Measurements from ENCODE around the gene LTBP1. TPM values are rescaled to one million over a fixed set of nuclear protein-coding genes. Genes with fewer than 3 reads are reported as not detected.

Gene LTBP1
- total RNA-seq, 1 donor from 2014 or later, result 29.7 TPM

DNA sequence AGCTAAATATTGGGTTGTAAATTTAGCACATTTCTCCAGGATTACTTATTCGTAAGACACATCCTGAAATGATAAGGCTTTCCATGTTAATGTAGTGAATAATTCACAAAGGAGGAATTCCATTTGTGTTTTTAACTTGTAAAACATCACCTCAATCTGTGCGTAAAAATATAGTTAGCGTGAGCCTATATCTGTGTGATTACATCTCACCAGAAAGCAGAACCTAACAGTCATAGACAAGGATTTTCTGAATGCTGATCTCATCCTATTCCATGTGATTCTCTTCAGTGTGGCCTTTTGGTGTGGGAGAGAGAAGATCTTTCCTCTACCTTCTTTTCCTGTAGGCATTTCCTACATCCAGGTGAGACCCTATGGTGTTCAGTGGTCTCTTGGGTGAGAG is 266.5 kb downstream of the LTBP1 start:
- H3K27me3 ChIP-seq (ENCODE audit: insufficient read depth, low read length), result no peaks in the 10 kb centered on the region
- DNase-seq (ENCODE audit: low read depth) (peak; percentile 61), FAIRE-seq (no peak)
- no peaks in the 10 kb centered on the region for H3K9me3 ChIP-seq (ENCODE audit: insufficient read depth, low read depth, low read length)
- Mint-ChIP-seq H3K36me3 (ENCODE audit: low read depth, unreplicated experiment) (no peaks in the 10 kb centered on the region), H3K9me3 (ENCODE audit: unreplicated experiment) (no peaks in the 10 kb centered on the region), H3K27ac (ENCODE audit: unreplicated experiment) (peak overlapping the region; percentile 58), H3K27me3 (ENCODE audit: low read depth, unreplicated experiment) (no peaks in the 10 kb centered on the region), H3K4me1 (ENCODE audit: low read depth, unreplicated experiment) (peaks cover 55% of the 10 kb centered on the region), H3K4me3 (ENCODE audit: unreplicated experiment) (no peak overlapping the region)
- no peak overlapping the region for H2AFZ ChIP-seq (ENCODE audit: low read depth, low read length)
- peak overlapping the region; percentile 59 for H3K4me2 ChIP-seq (ENCODE audit: low read length)
- peaks cover 6% of the 10 kb centered on the region for H3K79me2 ChIP-seq (ENCODE audit: insufficient read depth, low read length)
- H3K36me3 ChIP-seq (ENCODE audit: insufficient read depth, low read length), result peaks cover 4% of the 10 kb centered on the region
- peak overlapping the region; percentile 80 for H3K9ac ChIP-seq (ENCODE audit: low read length)
- no peaks in the 10 kb centered on the region for H4K20me1 ChIP-seq (ENCODE audit: insufficient read depth, low read length)
- H3K27ac ChIP-seq (ENCODE audit: low read depth, low read length), result peak overlapping the region; percentile 98
- TF ChIP-seq EZH2 (IDR thresholded peaks at IDR 0.05; ENCODE audit: insufficient read depth, low read length), result no peak
- TF ChIP-seq, protein P1, sequence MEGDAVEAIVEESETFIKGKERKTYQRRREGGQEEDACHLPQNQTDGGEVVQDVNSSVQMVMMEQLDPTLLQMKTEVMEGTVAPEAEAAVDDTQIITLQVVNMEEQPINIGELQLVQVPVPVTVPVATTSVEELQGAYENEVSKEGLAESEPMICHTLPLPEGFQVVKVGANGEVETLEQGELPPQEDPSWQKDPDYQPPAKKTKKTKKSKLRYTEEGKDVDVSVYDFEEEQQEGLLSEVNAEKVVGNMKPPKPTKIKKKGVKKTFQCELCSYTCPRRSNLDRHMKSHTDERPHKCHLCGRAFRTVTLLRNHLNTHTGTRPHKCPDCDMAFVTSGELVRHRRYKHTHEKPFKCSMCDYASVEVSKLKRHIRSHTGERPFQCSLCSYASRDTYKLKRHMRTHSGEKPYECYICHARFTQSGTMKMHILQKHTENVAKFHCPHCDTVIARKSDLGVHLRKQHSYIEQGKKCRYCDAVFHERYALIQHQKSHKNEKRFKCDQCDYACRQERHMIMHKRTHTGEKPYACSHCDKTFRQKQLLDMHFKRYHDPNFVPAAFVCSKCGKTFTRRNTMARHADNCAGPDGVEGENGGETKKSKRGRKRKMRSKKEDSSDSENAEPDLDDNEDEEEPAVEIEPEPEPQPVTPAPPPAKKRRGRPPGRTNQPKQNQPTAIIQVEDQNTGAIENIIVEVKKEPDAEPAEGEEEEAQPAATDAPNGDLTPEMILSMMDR (IDR thresholded peaks at IDR 0.05; ENCODE audit: insufficient read depth, low read depth, low read length), result no peak
- no peak overlapping the region for H3K4me3 ChIP-seq (ENCODE audit: insufficient read depth, low read depth, low read length)
- H3K4me1 ChIP-seq (ENCODE audit: insufficient read depth, low read length), result peaks cover 73% of the 10 kb centered on the region

DNA sequence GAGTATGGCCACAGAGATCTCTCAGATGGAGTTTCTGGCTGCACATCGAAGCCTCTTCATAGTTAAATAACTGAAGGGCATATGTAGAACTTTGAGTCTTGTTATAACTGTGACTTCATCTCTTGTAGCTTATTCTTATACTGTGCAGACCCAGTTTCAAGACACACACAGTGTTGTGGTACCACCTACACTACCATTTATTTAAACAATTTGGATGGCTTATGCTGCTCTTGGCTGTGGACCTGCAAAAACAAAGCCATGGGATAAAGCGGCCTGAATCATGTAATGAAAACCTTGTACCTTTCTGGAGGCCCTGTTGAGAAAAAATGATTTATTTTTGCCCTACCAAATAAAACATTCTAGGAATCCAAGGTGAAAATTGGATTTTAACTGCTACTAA is 266.9 kb downstream of the LTBP1 start:
- Mint-ChIP-seq H3K27me3 (ENCODE audit: low read depth, unreplicated experiment) (no peaks in the 10 kb centered on the region), H3K36me3 (ENCODE audit: low read depth, unreplicated experiment) (no peaks in the 10 kb centered on the region), H3K9me3 (ENCODE audit: unreplicated experiment) (no peaks in the 10 kb centered on the region), H3K27ac (ENCODE audit: unreplicated experiment) (peak overlapping the region; percentile 58), H3K4me3 (ENCODE audit: unreplicated experiment) (no peak overlapping the region), H3K4me1 (ENCODE audit: low read depth, unreplicated experiment) (peaks cover 55% of the 10 kb centered on the region)
- DNase-seq (ENCODE audit: low read depth), result peak; percentile 87
- Histone ChIP-seq H2AFZ (ENCODE audit: low read depth, low read length) (no peak overlapping the region), H3K4me1 (ENCODE audit: insufficient read depth, low read length) (peaks cover 73% of the 10 kb centered on the region), H3K9me3 (ENCODE audit: insufficient read depth, low read depth, low read length) (no peaks in the 10 kb centered on the region), H4K20me1 (ENCODE audit: insufficient read depth, low read length) (no peaks in the 10 kb centered on the region), H3K4me3 (ENCODE audit: insufficient read depth, low read depth, low read length) (no peak overlapping the region), H3K79me2 (ENCODE audit: insufficient read depth, low read length) (peaks cover 4% of the 10 kb centered on the region), H3K9ac (ENCODE audit: low read length) (peak overlapping the region; percentile 80), H3K27me3 (ENCODE audit: insufficient read depth, low read length) (no peaks in the 10 kb centered on the region), H3K36me3 (ENCODE audit: insufficient read depth, low read length) (peaks cover 4% of the 10 kb centered on the region), H3K4me2 (ENCODE audit: low read length) (peak overlapping the region; percentile 59), H3K27ac (ENCODE audit: low read depth, low read length) (peak overlapping the region; percentile 98)
- no peak for FAIRE-seq
- no peak for TF ChIP-seq EZH2 (IDR thresholded peaks at IDR 0.05; ENCODE audit: insufficient read depth, low read length)
- TF ChIP-seq, protein P1 (IDR thresholded peaks at IDR 0.05; ENCODE audit: insufficient read depth, low read depth, low read length), result no peak

DNA sequence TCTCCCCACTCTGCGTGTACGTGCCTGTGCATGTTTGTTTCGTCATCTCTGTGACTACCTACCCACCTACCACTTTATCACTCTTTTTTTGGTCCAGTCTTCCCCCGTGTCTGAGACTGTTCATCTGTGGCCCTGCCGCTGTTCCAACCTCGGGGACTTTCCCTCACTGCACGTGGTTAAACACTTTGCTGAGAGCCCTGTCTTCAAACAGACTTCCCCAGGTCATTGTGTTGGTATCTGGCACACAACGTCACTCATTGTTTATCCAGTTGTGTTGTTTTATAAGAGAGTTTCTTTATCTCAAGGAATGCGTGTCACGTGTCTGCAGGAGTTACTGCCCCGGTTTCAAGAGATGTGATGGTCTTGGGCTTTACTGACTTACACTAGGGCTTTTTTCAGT is 267.7 kb downstream of the LTBP1 start:
- H3K4me1 ChIP-seq (ENCODE audit: insufficient read depth, low read length), result peaks cover 74% of the 10 kb centered on the region
- peaks cover 4% of the 10 kb centered on the region for H3K36me3 ChIP-seq (ENCODE audit: insufficient read depth, low read length)
- no peaks in the 10 kb centered on the region for H3K27me3 ChIP-seq (ENCODE audit: insufficient read depth, low read length)
- no peak overlapping the region for H3K27ac Mint-ChIP-seq (ENCODE audit: unreplicated experiment)
- H3K79me2 ChIP-seq (ENCODE audit: insufficient read depth, low read length), result peaks cover 4% of the 10 kb centered on the region
- no peaks in the 10 kb centered on the region for H4K20me1 ChIP-seq (ENCODE audit: insufficient read depth, low read length)
- no peak overlapping the region for H3K4me3 ChIP-seq (ENCODE audit: insufficient read depth, low read depth, low read length)
- H3K4me2 ChIP-seq (ENCODE audit: low read length), result peak overlapping the region; percentile 59
- H2AFZ ChIP-seq (ENCODE audit: low read depth, low read length), result no peak overlapping the region
- H3K27ac ChIP-seq (ENCODE audit: low read depth, low read length), result peak overlapping the region; percentile 98
- peak overlapping the region; percentile 80 for H3K9ac ChIP-seq (ENCODE audit: low read length)
- H3K27me3 Mint-ChIP-seq (ENCODE audit: low read depth, unreplicated experiment), result no peaks in the 10 kb centered on the region
- H3K4me3 Mint-ChIP-seq (ENCODE audit: unreplicated experiment), result no peak overlapping the region
- no peaks in the 10 kb centered on the region for H3K9me3 Mint-ChIP-seq (ENCODE audit: unreplicated experiment)
- DNase-seq (ENCODE audit: low read depth), result peak; percentile 86
- H3K4me1 Mint-ChIP-seq (ENCODE audit: low read depth, unreplicated experiment), result peaks cover 52% of the 10 kb centered on the region
- no peaks in the 10 kb centered on the region for H3K9me3 ChIP-seq (ENCODE audit: insufficient read depth, low read depth, low read length)
- no peaks in the 10 kb centered on the region for H3K36me3 Mint-ChIP-seq (ENCODE audit: low read depth, unreplicated experiment)
- no peak for FAIRE-seq
- TF ChIP-seq, protein P1 (IDR thresholded peaks at IDR 0.05; ENCODE audit: insufficient read depth, low read depth, low read length), result no peak
- no peak for TF ChIP-seq EZH2 (IDR thresholded peaks at IDR 0.05; ENCODE audit: insufficient read depth, low read length)

All from astrocyte (in vitro differentiated cells and primary cell).